GM19240 (cell line): ENCODE data around the gene DCBLD2.

ENCODE experiments used
- DNase-seq: peaks from one replicate; pipeline ENCODE4 v3.0.0; 2011; ENCODE audit warnings: low spot score; ENCODE audit not compliant: insufficient read length

Gene DCBLD2

GRCh38 chr3:98770261-98771039, 131.0 kb downstream of the DCBLD2 start:
- DNase-seq: no peak

GRCh38 chr3:98769448-98769847, 132.0 kb downstream of the DCBLD2 start:
- no peak for DNase-seq

DNA sequence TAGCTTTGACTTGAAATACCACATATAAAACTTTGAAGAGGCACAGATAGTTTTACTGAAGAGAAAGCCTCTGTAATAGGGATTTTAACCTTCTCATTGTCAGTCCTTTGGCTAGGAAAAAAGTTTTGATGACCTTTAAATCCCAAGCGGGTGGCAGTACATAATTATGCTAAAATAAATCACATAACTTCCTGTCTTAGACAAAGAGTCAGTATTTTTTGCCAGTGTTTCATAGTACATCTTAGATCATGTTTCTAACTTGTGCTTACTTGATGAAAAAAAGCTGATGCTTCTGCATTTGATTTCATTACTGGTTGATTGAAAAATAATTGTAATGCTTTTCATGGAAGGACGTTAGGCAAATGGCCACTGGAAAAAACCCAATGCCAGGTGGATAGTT, 132.5 kb downstream of the DCBLD2 start:
- no peak for DNase-seq

DNA sequence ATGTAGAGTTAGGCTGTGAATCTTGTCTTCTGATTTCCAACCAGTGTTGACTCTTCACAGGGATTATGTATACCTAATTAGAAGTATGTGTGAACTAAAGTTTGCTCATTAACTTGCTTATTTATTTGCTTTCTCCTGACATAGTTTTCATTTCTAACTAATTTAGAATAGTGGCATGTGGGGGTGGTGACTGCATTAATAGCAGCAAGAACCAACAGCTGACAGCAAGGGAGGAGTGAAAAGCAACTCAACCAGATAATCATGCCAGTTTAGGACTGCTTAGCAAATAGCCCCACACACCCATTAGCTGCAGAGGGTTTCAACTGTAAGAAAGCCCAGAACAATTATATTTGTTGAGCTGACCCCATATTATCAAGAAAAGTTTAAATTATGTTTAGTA, 134.6 kb downstream of the DCBLD2 start:
- no peak for DNase-seq

DNA sequence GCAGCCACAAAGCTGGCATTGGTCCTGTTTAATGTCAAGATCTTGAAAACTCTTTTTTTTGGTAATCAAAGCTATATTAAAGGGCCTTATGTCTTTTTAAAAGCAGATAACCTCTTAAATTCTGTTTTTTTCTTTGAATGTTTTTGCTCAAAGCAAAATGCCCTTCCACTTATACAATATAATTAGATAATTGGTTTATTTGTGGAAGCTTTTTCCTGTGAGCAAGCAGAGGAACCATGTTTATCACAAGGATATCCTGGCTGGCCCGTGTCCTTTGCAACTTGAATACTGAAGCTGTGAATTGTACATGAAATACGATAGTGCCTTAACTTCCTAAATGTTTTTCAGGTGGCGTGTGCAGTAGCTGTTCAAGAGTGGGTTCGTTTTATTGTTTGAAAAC, 135.8 kb downstream of the DCBLD2 start:
- no peak for DNase-seq

DNA sequence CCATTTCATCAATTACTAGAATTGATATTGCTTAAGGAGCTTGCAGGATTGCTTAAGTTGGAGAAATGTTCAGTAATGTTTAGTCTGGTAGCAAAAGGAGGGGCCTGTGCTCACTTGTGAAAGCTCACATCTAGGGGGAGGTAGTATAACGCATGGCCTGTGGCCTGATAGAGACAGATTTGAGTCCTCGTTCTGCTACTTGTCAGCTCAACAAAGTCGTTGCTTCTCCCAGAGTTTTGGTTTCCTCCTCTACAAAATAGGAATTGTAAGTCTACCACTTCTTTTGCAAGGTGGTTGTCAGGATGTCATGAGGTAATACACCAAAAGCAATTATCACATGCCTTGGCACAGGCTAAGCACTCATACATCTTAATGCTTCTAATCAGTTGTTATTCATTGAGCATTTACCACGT, 137.0 kb downstream of the DCBLD2 start:
- no peak for DNase-seq

GRCh38 chr3:98763819-98764418, 137.6 kb downstream of the DCBLD2 start:
- no peak for DNase-seq

- DNase-seq: no peak
Observed at GRCh38 chr3:98763076-98763475, 138.4 kb downstream of the DCBLD2 start, which contains the start of gene ST3GAL6. ST3GAL6 (plus strand) TSS chr3:98763340; CDS start chr3:98768441, 5,101 bp downstream.

GRCh38 chr3:98761643-98762229, 139.8 kb downstream of the DCBLD2 start:
- DNase-seq: no peak

DNA sequence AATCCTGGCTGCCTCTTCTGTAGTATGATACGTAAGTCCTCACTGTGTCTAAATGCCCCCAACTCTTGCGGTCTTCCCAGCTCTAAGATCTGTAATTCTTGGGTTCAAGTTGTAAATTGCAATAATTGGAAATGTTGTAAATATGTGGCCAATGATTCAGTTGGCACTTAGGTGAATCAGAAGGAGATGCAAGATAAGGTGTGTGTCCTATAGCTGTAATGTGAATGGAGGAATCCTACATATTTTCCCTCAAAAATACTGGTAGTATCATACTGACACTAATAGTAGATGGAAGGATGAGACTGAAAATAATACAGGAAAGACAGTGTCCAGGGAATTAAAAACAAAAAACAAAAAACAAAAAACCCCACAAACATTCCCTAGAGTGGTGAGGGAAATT, 141.9 kb downstream of the DCBLD2 start:
- DNase-seq: no peak

DNA sequence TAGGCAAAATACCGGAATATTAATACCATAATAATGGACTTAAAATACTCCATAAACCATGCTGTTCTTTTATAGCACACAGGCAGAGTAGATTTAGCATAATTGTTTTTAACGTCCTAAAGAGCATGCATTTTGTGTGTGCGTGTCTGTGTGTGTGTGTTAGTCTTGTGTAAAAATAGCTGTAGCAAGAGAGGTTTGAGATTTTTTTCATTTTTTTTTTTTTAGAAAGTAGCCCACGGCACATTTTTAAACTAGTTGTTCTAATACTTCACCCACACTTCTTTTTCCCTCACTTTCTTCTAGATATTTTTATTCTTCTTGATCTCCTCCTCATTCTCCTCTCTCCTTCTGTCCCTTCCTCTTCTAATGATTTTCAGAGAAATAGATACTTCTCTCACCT, 145.9 kb downstream of the DCBLD2 start:
- DNase-seq: no peak

DNA sequence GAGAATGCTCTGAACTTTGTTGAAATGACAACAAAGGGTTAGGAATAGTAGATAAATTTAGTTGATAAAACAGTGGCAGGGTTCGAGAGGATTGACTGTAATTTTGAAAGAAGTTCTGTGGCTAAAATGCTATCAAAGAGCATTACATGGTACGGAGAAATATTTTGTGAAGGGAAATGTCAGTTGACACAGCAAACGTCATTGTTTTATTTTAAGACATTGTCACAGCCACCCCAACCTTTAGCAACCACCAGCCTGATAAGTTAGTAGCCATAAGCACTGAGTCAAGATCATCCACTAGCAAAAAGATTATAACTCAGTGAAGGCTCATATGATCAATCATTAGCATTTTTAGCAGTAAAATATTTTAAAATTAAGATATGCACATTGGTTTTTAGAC, 147.0 kb downstream of the DCBLD2 start:
- DNase-seq: no peak

- DNase-seq: no peak
Observed at GRCh38 chr3:98750276-98750919, 151.1 kb downstream of the DCBLD2 start.

GRCh38 chr3:98746882-98747281, 154.6 kb downstream of the DCBLD2 start:
- no peak for DNase-seq

DNA sequence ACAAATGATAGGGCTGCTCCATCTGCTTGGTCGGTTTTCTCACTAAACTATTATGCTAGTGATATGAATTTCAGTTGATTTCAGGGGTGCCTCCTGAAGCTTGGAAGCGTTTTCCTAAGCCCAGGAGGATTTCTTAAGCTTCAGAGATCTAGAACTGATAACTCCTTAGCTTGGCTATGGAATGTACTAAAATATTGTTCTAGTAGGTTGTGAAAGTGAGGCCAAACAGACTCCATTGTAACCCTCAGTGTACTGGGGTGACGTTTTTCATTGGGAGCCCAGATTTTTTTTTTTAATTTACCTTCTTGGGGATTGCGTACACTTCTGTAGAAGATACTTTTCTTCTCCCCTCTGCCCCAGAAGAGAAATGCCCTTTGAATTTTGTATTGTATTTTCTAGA, 155.4 kb downstream of the DCBLD2 start:
- DNase-seq: no peak
